ENCODE data around the gene TLCD2. TPM values are rescaled to one million over a fixed set of nuclear protein-coding genes. Genes with fewer than 3 reads are reported as not detected.

The TLCD2 gene
- total RNA-seq, 1 experiment from 2014 or later, result 1.9 TPM

- TF ChIP-seq, protein P1, sequence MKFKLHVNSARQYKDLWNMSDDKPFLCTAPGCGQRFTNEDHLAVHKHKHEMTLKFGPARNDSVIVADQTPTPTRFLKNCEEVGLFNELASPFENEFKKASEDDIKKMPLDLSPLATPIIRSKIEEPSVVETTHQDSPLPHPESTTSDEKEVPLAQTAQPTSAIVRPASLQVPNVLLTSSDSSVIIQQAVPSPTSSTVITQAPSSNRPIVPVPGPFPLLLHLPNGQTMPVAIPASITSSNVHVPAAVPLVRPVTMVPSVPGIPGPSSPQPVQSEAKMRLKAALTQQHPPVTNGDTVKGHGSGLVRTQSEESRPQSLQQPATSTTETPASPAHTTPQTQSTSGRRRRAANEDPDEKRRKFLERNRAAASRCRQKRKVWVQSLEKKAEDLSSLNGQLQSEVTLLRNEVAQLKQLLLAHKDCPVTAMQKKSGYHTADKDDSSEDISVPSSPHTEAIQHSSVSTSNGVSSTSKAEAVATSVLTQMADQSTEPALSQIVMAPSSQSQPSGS (CRISPR knock-in tag; IDR thresholded peaks at IDR 0.05; ENCODE audit: borderline replicate concordance, low read depth), result no peak
- TF ChIP-seq ATF3 (CRISPR knock-in tag; conservative IDR thresholded peaks at IDR 0.05), result no peak
- TF ChIP-seq ZNF416 (CRISPR knock-in tag; IDR thresholded peaks at IDR 0.05), result no peak
- TF ChIP-seq ZNF671 (CRISPR knock-in tag; IDR thresholded peaks at IDR 0.05), result no peak
- TF ChIP-seq, protein P2, sequence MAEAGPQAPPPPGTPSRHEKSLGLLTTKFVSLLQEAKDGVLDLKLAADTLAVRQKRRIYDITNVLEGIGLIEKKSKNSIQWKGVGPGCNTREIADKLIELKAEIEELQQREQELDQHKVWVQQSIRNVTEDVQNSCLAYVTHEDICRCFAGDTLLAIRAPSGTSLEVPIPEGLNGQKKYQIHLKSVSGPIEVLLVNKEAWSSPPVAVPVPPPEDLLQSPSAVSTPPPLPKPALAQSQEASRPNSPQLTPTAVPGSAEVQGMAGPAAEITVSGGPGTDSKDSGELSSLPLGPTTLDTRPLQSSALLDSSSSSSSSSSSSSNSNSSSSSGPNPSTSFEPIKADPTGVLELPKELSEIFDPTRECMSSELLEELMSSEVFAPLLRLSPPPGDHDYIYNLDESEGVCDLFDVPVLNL (CRISPR knock-in tag; IDR thresholded peaks at IDR 0.05; ENCODE audit: borderline replicate concordance, low read depth), result no peak
- TF ChIP-seq MXD4 (CRISPR knock-in tag; IDR thresholded peaks at IDR 0.05; ENCODE audit: borderline replicate concordance), result no peak
- TF ChIP-seq, protein P3, sequence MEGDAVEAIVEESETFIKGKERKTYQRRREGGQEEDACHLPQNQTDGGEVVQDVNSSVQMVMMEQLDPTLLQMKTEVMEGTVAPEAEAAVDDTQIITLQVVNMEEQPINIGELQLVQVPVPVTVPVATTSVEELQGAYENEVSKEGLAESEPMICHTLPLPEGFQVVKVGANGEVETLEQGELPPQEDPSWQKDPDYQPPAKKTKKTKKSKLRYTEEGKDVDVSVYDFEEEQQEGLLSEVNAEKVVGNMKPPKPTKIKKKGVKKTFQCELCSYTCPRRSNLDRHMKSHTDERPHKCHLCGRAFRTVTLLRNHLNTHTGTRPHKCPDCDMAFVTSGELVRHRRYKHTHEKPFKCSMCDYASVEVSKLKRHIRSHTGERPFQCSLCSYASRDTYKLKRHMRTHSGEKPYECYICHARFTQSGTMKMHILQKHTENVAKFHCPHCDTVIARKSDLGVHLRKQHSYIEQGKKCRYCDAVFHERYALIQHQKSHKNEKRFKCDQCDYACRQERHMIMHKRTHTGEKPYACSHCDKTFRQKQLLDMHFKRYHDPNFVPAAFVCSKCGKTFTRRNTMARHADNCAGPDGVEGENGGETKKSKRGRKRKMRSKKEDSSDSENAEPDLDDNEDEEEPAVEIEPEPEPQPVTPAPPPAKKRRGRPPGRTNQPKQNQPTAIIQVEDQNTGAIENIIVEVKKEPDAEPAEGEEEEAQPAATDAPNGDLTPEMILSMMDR (IDR thresholded peaks at IDR 0.05), result no peak
- TF ChIP-seq SMAD4 (CRISPR knock-in tag; IDR thresholded peaks at IDR 0.05), result no peak
- TF ChIP-seq PRRX2 (CRISPR knock-in tag; IDR thresholded peaks at IDR 0.05), result no peak
- TF ChIP-seq ZNF317 (CRISPR knock-in tag; IDR thresholded peaks at IDR 0.05; ENCODE audit: borderline replicate concordance, low read depth), result no peak
These were observed 23.6 kb upstream of the TLCD2 start (continued) for GRCh38 chr17:1733759-1734158.

DNA sequence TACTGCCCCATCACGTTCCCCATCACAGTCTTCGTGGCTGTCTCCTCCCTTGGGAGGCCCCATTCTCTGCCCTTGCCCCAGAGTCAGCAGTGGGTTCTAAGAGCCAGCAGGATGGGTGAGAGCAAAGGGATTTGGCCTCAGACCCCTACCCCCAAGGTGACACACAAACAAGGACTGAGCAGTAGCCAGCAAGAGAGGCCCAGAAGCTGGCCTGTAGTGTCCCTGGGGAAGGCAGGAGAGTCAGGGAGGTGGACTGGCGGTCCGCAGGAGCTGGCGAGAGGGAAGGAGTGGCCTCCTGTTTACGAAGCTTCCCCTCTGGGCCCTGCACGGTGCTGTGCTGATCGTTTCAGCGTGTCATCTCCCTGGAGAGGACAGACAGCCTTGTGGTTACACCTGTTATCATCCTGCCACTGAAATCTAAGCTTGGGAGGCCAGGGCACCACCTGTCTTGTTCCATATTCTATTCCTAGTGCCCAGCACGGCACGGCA lies 22.7 kb upstream of the TLCD2 start:
- no peak for ATAC-seq
- no peak overlapping the region; the same call in 1 of the 2 replicates for H3K27ac Mint-ChIP-seq
- POLR2A ChIA-PET, result interaction anchor here (0.6 to 1.2 kb wide), 3 partner anchors 13 to 65 kb away, joined by 3 read pairs; no protein-coding TSS in a partner anchor
- H3K9me3 Mint-ChIP-seq, result no peaks in the 10 kb centered on the region
- peaks cover 3% of the 10 kb centered on the region for H3K36me3 Mint-ChIP-seq
- H3K4me3 Mint-ChIP-seq, result no peak overlapping the region
- no peaks in the 10 kb centered on the region for H3K4me1 Mint-ChIP-seq
- DNase-seq (ENCODE audit: low spot score), result no peak
- H3K27me3 Mint-ChIP-seq (ENCODE audit: low read depth), result no peaks in the 10 kb centered on the region
- CTCF ChIA-PET, result interaction anchor here (1.1 kb wide), 1 partner anchor 10 kb away, joined by 3 read pairs; no protein-coding TSS in a partner anchor
- TF ChIP-seq, protein P1 (CRISPR knock-in tag; IDR thresholded peaks at IDR 0.05; ENCODE audit: borderline replicate concordance, low read depth), result no peak
- TF ChIP-seq RORB (CRISPR knock-in tag; IDR thresholded peaks at IDR 0.05) (no peak), ZNF219 (CRISPR knock-in tag; IDR thresholded peaks at IDR 0.05; ENCODE audit: borderline replicate concordance) (no peak), ZNF671 (CRISPR knock-in tag; IDR thresholded peaks at IDR 0.05) (no peak), GABPB1 (CRISPR knock-in tag; IDR thresholded peaks at IDR 0.05) (no peak), CDX4 (CRISPR knock-in tag; IDR thresholded peaks at IDR 0.05; ENCODE audit: borderline replicate concordance) (no peak), IRF1 (CRISPR knock-in tag; IDR thresholded peaks at IDR 0.05) (no peak), GRHL2 (CRISPR knock-in tag; IDR thresholded peaks at IDR 0.05; ENCODE audit: insufficient replicate concordance, severe bottlenecking) (no peak), ZNF425 (CRISPR knock-in tag; conservative IDR thresholded peaks at IDR 0.05) (no peak)
- TF ChIP-seq, protein P4, sequence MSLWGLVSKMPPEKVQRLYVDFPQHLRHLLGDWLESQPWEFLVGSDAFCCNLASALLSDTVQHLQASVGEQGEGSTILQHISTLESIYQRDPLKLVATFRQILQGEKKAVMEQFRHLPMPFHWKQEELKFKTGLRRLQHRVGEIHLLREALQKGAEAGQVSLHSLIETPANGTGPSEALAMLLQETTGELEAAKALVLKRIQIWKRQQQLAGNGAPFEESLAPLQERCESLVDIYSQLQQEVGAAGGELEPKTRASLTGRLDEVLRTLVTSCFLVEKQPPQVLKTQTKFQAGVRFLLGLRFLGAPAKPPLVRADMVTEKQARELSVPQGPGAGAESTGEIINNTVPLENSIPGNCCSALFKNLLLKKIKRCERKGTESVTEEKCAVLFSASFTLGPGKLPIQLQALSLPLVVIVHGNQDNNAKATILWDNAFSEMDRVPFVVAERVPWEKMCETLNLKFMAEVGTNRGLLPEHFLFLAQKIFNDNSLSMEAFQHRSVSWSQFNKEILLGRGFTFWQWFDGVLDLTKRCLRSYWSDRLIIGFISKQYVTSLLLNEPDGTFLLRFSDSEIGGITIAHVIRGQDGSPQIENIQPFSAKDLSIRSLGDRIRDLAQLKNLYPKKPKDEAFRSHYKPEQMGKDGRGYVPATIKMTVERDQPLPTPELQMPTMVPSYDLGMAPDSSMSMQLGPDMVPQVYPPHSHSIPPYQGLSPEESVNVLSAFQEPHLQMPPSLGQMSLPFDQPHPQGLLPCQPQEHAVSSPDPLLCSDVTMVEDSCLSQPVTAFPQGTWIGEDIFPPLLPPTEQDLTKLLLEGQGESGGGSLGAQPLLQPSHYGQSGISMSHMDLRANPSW (CRISPR knock-in tag; conservative IDR thresholded peaks at IDR 0.05; ENCODE audit: low read depth), result no peak

Measured in WTC11 (cell line).